ENCODE results near the gene EIF4G3. TPM values are rescaled to one million over a fixed set of nuclear protein-coding genes. Genes with fewer than 3 reads are reported as not detected.
"Not testable (repeated sequence)": the region's sequence is repeated elsewhere in the genome, so short reads cannot be mapped to it uniquely, and the experiment has no call there.

EIF4G3 gene
- total RNA-seq, 1 experiment from 2014 or later = 31.6 TPM

- no peak for DNase-seq (ENCODE audit: low read depth)
Measured at GRCh38 chr1:20882837-20883236, 293.9 kb downstream of the EIF4G3 start.

DNA sequence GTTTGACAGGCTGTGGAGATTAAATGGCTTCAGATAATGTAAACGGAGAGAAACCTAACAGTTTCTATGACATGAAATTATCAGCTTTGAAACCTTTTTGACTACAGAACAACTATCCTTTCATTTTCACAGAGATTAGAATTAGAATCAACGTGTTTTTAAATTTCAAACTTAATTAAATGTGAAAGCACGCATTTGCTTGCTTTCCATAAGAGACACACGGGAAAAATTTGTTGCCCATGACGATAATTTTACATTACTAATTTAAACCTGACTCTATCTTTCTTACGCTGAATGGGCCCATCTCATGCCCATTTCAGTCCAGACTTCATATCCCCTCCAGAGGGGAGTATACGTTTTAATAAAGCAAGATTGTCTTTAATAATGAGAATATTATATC is 297.9 kb downstream of the EIF4G3 start:
- DNase-seq (ENCODE audit: low read depth) = no peak

- no peak for DNase-seq (ENCODE audit: low read depth)
Measured at GRCh38 chr1:20875198-20875973, 301.3 kb downstream of the EIF4G3 start.

- no peak for DNase-seq (ENCODE audit: low read depth)
Measured at GRCh38 chr1:20873311-20873710, 303.4 kb downstream of the EIF4G3 start.

DNA sequence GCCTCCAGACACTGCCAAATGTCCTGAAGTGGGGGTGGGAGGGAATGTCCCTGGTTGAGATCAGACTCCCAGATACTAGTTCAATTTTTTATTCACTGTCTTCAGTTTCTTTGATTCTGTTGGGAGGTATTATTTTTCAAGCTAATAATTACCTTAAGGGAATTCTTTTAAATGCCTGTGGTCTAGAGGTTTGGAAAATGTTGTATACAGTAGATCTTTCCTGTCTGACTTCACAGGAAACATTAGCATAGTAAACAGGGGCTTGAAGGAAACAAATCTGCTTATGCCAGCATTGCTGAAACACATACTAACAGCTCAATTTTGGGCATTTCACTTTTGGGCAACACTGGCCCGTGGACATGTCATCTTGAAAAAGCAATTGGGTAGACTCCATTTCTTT is 305.3 kb downstream of the EIF4G3 start:
- DNase-seq (ENCODE audit: low read depth) = no peak

- DNase-seq (ENCODE audit: low read depth) = no peak
Measured at GRCh38 chr1:20870718-20871117, 306.0 kb downstream of the EIF4G3 start.

DNA sequence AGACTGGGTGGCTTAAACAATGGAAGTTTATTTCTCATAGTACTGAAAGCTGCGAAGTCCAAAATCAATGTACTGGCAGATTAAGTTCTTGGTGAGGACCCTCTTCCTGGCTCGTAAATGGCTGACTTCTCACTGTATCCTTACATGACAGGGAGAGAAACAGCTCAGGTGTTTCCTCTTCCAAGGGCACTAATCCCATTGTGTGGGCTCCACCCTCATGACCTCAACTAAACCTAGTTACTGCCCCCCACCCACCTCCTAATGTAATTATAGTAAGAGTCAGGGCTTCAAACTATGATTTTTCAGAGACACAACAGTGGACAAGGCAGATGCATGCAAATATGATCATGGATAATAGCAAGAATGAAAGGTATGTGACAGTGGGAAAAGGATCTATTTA is 308.4 kb downstream of the EIF4G3 start:
- DNase-seq (ENCODE audit: low read depth) = no peak

DNA sequence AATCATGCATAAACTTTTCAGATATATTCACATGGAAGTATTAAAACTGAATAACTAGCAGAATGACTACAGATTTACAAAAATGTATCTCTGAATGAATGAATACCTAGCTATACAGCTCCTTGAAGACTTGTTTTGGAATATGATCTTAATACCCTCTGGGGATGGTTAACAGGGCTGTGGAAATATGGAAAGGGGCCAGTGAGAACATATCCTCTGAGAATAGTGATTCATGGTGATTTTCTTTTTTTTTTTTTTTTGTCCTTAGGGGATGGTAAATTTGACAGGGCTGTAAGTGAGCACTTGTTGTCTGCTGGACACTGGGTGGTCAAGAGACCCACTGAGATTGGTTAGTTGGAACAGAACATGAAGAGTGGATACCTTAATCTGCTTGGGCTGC is 308.9 kb downstream of the EIF4G3 start:
- peak; percentile 35 for DNase-seq (ENCODE audit: low read depth)

- DNase-seq (ENCODE audit: low read depth) = peak; percentile 29
Measured at GRCh38 chr1:20867062-20867461, 309.6 kb downstream of the EIF4G3 start.

- no peak for DNase-seq (ENCODE audit: low read depth)
Measured at GRCh38 chr1:20865001-20865400, 311.7 kb downstream of the EIF4G3 start.

- no peak for DNase-seq (ENCODE audit: low read depth)
Measured at GRCh38 chr1:20854529-20854928, 322.2 kb downstream of the EIF4G3 start.

- not testable (repeated sequence) for DNase-seq (ENCODE audit: low read depth)
Measured at GRCh38 chr1:20851791-20852190, 324.9 kb downstream of the EIF4G3 start.

DNA sequence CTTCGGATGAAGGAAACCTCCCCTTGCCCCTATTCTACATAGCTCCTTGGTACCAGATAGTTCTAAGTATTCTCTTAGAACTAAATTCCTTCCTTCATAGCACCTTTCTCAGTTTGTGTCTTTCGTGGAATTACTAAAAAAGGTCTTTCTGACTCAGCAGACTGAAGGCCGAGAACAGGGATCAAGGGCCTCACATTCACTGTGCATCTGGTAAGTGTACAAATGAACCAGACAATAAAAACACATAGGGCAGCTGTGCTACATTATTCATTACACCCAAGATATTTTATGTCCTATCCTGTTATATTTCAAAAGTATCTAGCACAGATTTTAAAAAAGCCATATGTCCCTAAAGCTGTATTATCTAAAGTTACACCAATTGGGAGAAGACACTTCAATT is 326.7 kb downstream of the EIF4G3 start:
- DNase-seq (ENCODE audit: low read depth) = no peak

GRCh38 chr1:20849100-20849499 is 327.6 kb downstream of the EIF4G3 start:
- DNase-seq (ENCODE audit: low read depth) = no peak

GRCh38 chr1:20848162-20848561 is 328.5 kb downstream of the EIF4G3 start:
- DNase-seq (ENCODE audit: low read depth) = no peak

GRCh38 chr1:20847611-20848080 is 329.1 kb downstream of the EIF4G3 start:
- DNase-seq (ENCODE audit: low read depth) = no peak

DNA sequence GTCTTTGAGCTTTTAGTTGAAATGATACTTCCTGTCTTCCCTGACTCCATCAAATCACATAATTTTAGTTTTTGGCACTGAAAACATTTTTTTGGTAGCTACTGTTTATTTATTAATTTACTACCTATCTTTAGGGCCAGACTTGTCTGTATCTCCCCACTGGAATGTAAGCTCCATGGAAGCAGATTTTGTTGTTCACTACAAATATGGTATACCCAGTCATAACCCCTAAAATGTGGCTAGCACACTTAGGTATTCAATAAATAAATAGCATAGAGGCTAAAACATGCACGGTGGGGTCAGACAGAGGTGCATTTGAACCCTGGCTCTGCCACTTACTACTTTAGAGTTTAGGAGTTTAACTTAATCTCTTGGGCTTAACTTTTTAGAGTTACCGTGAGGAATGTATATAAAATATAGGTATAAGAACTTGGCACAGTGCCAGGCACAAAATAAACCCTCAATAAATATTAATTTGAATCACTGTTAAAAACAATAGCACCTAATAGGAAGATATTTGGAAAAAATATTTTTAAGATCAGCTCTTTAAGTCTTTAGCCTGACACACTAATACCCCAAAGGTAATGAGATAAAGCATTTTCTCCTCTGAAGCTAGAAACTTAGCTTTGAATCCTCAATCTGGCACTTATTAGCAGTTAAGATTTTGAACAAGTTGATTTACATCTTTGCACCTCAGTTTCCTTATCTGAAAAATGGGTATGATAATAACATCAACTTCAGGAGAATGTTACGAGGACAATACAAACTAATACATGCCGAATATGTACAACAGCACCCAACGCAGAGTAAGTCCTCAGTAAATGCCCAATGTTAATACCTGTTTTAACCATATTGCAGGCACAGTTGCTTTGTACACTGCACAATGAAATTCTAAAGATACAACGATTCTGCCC is 330.0 kb downstream of the EIF4G3 start:
- no peak for DNase-seq (ENCODE audit: low read depth)

- no peak for DNase-seq (ENCODE audit: low read depth)
Measured at GRCh38 chr1:20840731-20841130, 336.0 kb downstream of the EIF4G3 start.

GRCh38 chr1:20837554-20838192 is 339.0 kb downstream of the EIF4G3 start:
- DNase-seq (ENCODE audit: low read depth) = no peak

GRCh38 chr1:20836230-20836629 is 340.5 kb downstream of the EIF4G3 start:
- DNase-seq (ENCODE audit: low read depth) = no peak

- DNase-seq (ENCODE audit: low read depth) = no peak
Measured at GRCh38 chr1:20834780-20835179, 341.9 kb downstream of the EIF4G3 start.

- no peak for DNase-seq (ENCODE audit: low read depth)
Measured at GRCh38 chr1:20834192-20834591, 342.5 kb downstream of the EIF4G3 start.

All from RPMI7951 (cell line).